MG63 (cell line): ENCODE measurements around the gene SNRNP48. TPM values are rescaled to one million over a fixed set of nuclear protein-coding genes. Genes with fewer than 3 reads are reported as not detected.

Source experiments
- DNase-seq: peaks from one replicate; pipeline ENCODE4 v3.0.0-alpha.2; 2020
- H3K27me3 ChIP-seq: fragments of 250-450 bp; sonication (Bioruptor Pico); 2 replicates; pipeline ENCODE4 v1.5.1; 2020; ENCODE audit warnings: mild to moderate bottlenecking, moderate library complexity
- H3K36me3 ChIP-seq: fragments of 250-450 bp; sonication (Bioruptor Pico); 2 replicates; pipeline ENCODE4 v1.5.1; 2020; ENCODE audit warnings: mild to moderate bottlenecking, moderate library complexity
- H3K4me3 ChIP-seq: fragments of 250-450 bp; sonication (Bioruptor Pico); 2 replicates; pipeline ENCODE4 v1.5.1; 2020; ENCODE audit warnings: mild to moderate bottlenecking, moderate library complexity
- H3K9me3 ChIP-seq: fragments of 250-450 bp; sonication (Bioruptor Pico); 2 replicates; pipeline ENCODE4 v1.5.1; 2020; ENCODE audit warnings: mild to moderate bottlenecking, moderate library complexity
- total RNA-seq: library from RNA; depleted of rRNA; stranded (reverse); fragments of >200 nt; shearing (Covaris generic); gene quantifications from 2 replicates; pipeline ENCODE4 v1.2.3, GENCODE V29; 2014; ENCODE audit warnings: low replicate concordance; rRNA removed

SNRNP48 gene
- total RNA-seq, 1 experiment from 2014 or later = 7.4 TPM

GRCh38 chr6:7649037-7649810 is 59.2 kb downstream of the SNRNP48 start:
- no peak overlapping the region for H3K4me3 ChIP-seq
- H3K9me3 ChIP-seq = no peaks in the 10 kb centered on the region
- H3K36me3 ChIP-seq = no peaks in the 10 kb centered on the region
- no peak for DNase-seq
- 0 out of 2 replicates have a peak, but pooled peaks cover 2% of the 10 kb centered on the region for H3K27me3 ChIP-seq

GRCh38 chr6:7650878-7651277 is 60.9 kb downstream of the SNRNP48 start:
- no peak for DNase-seq

GRCh38 chr6:7652957-7653356 is 63.0 kb downstream of the SNRNP48 start:
- Histone ChIP-seq H3K9me3 (no peaks in the 10 kb centered on the region), H3K27me3 (0 out of 2 replicates have a peak, but pooled peaks cover 2% of the 10 kb centered on the region), H3K4me3 (no peak overlapping the region), H3K36me3 (no peaks in the 10 kb centered on the region)
- no peak for DNase-seq

More at GRCh38 chr6:7650878-7651277, 60.9 kb downstream of the SNRNP48 start:
- H3K9me3 ChIP-seq = no peaks in the 10 kb centered on the region
- 0 out of 2 replicates have a peak, but pooled peaks cover 2% of the 10 kb centered on the region for H3K27me3 ChIP-seq
- H3K36me3 ChIP-seq = no peaks in the 10 kb centered on the region
- H3K4me3 ChIP-seq = no peak overlapping the region

- Histone ChIP-seq H3K9me3 (no peaks in the 10 kb centered on the region), H3K36me3 (no peaks in the 10 kb centered on the region), H3K4me3 (no peak overlapping the region), H3K27me3 (no peaks in the 10 kb centered on the region)
- DNase-seq = no peak
Observed at GRCh38 chr6:7656355-7656754, 66.4 kb downstream of the SNRNP48 start.

- DNase-seq = no peak
- no peak overlapping the region for H3K4me3 ChIP-seq
- no peaks in the 10 kb centered on the region for H3K36me3 ChIP-seq
Observed at GRCh38 chr6:7658543-7658942, 68.5 kb downstream of the SNRNP48 start.

GRCh38 chr6:7661364-7661763 is 71.4 kb downstream of the SNRNP48 start:
- no peaks in the 10 kb centered on the region for H3K36me3 ChIP-seq
- no peak overlapping the region for H3K4me3 ChIP-seq
- no peaks in the 10 kb centered on the region for H3K9me3 ChIP-seq
- no peaks in the 10 kb centered on the region for H3K27me3 ChIP-seq
- DNase-seq = no peak

More at GRCh38 chr6:7658543-7658942, 68.5 kb downstream of the SNRNP48 start:
- Histone ChIP-seq H3K9me3 (no peaks in the 10 kb centered on the region), H3K27me3 (no peaks in the 10 kb centered on the region)

Other genes starting within 250 kb of the SNRNP48 start
- 0.49 TPM in 1 of 2 replicates, not detected in the other for gene CAGE1, start 200.5 kb upstream of the SNRNP48 start, total RNA-seq
- gene RIOK1, start 200.4 kb upstream of the SNRNP48 start, total RNA-seq = 16.1 and 36.4 TPM in 2 replicates
- 0.10 and 0.64 TPM in 2 replicates for gene DSP, start 48.5 kb upstream of the SNRNP48 start, total RNA-seq
- 0.74 and 0.82 TPM in 2 replicates for gene BMP6, start 135.9 kb downstream of the SNRNP48 start, total RNA-seq